22Rv1 (cell line): Measurements from ENCODE around the gene KIFC1.
"Not testable (repeated sequence)": the region's sequence is repeated elsewhere in the genome, so short reads cannot be mapped to it uniquely, and the experiment has no call there.

Source experiments
- H3K27ac ChIP-seq: fragments of 450-650 bp; 2 replicates; pipeline ENCODE4 v1.5.1; 2017
- CTCF ChIP-seq: fragments of 450-650 bp; IDR thresholded peaks from 2 replicates; pipeline ENCODE4 v1.5.1; 2017; ENCODE audit warnings: mild to moderate bottlenecking
- ZFX ChIP-seq: fragments of 450-650 bp; IDR thresholded peaks from 2 replicates; pipeline ENCODE4 v1.6.1; 2017; ENCODE audit warnings: antibody characterized with exemption, borderline replicate concordance

The KIFC1 gene

GRCh38 chr6:33359331-33359730 lies 32.3 kb upstream of the KIFC1 start:
- TF ChIP-seq CTCF (no peak), ZFX (no peak)
- no peak overlapping the region for H3K27ac ChIP-seq

- not testable (repeated sequence) for H3K27ac ChIP-seq
These were observed 28.1 kb upstream of the KIFC1 start for GRCh38 chr6:33363486-33363885.

- H3K27ac ChIP-seq = peak overlapping the region; percentile 37; the same call in 1 of the 2 replicates
These were observed 27.0 kb upstream of the KIFC1 start for GRCh38 chr6:33364475-33365205.

GRCh38 chr6:33365206-33365971 lies 26.2 kb upstream of the KIFC1 start:
- H3K27ac ChIP-seq = peak overlapping the region; percentile 37; the same call in 1 of the 2 replicates

GRCh38 chr6:33367009-33367714 lies 24.5 kb upstream of the KIFC1 start:
- H3K27ac ChIP-seq = no peak overlapping the region
- TF ChIP-seq ZFX (no peak), CTCF (no peak)

GRCh38 chr6:33367715-33368025 lies 24.0 kb upstream of the KIFC1 start:
- H3K27ac ChIP-seq = not testable (repeated sequence)

- H3K27ac ChIP-seq = peak overlapping the region; percentile 65
These were observed 19.7 kb upstream of the KIFC1 start for GRCh38 chr6:33371901-33372300.

- peak overlapping the region; percentile 65 for H3K27ac ChIP-seq
- TF ChIP-seq ZFX (no peak), CTCF (no peak)
These were observed 19.0 kb upstream of the KIFC1 start for GRCh38 chr6:33372526-33373123.

GRCh38 chr6:33373960-33374910 lies 17.4 kb upstream of the KIFC1 start:
- H3K27ac ChIP-seq = peak overlapping the region; percentile 65
- TF ChIP-seq ZFX (no peak), CTCF (no peak)
